Measurements from ENCODE around the gene DNAJB6. TPM values are rescaled to one million over a fixed set of nuclear protein-coding genes. Genes with fewer than 3 reads are reported as not detected.
"Not testable (repeated sequence)": the region's sequence is repeated elsewhere in the genome, so short reads cannot be mapped to it uniquely, and the experiment has no call there.

The DNAJB6 gene
- total RNA-seq, 4 donors from 2014 or later = 63.5 to 125 (median 107) TPM

- intact Hi-C loops (cut with DNase I; ENCODE audit: low total_unique reads) = no loop called here
- no peak for DNase-seq
These were observed 108.0 kb downstream of the DNAJB6 start for GRCh38 chr7:157444843-157445135.

GRCh38 chr7:157445246-157445955 is 108.6 kb downstream of the DNAJB6 start:
- Histone ChIP-seq H3K27me3 (no peaks in the 10 kb centered on the region), H3K27ac (no peak overlapping the region), H3K9me3 (no peaks in the 10 kb centered on the region), H3K36me3 (no peaks in the 10 kb centered on the region), H3K4me1 (no peaks in the 10 kb centered on the region), H3K4me3 (no peak overlapping the region)
- TF ChIP-seq POLR2A (IDR thresholded peaks at IDR 0.05) = no peak
- TF ChIP-seq CTCF (IDR thresholded peaks at IDR 0.05) = no peak
- DNase-seq = no peak
- intact Hi-C loops (cut with DNase I; ENCODE audit: low total_unique reads) = no loop called here

More at GRCh38 chr7:157444843-157445135, 108.0 kb downstream of the DNAJB6 start:
- no peaks in the 10 kb centered on the region for H3K36me3 ChIP-seq
- no peaks in the 10 kb centered on the region for H3K4me1 ChIP-seq
- H3K9me3 ChIP-seq = no peaks in the 10 kb centered on the region
- no peak overlapping the region for H3K27ac ChIP-seq
- no peaks in the 10 kb centered on the region for H3K27me3 ChIP-seq
- TF ChIP-seq CTCF (IDR thresholded peaks at IDR 0.05) (no peak), POLR2A (IDR thresholded peaks at IDR 0.05) (no peak)
- H3K4me3 ChIP-seq = no peak overlapping the region

GRCh38 chr7:157445956-157446295 is 109.1 kb downstream of the DNAJB6 start:
- DNase-seq = no peak

GRCh38 chr7:157446322-157446721 is 109.5 kb downstream of the DNAJB6 start:
- Histone ChIP-seq H3K36me3 (no peaks in the 10 kb centered on the region), H3K4me1 (no peaks in the 10 kb centered on the region), H3K27me3 (no peaks in the 10 kb centered on the region), H3K4me3 (no peak overlapping the region), H3K9me3 (no peaks in the 10 kb centered on the region), H3K27ac (no peak overlapping the region)
- intact Hi-C loops (cut with DNase I; ENCODE audit: low total_unique reads) = no loop called here
- TF ChIP-seq CTCF (IDR thresholded peaks at IDR 0.05) (no peak), POLR2A (IDR thresholded peaks at IDR 0.05) (no peak)
- DNase-seq = no peak

More at GRCh38 chr7:157445956-157446295, 109.1 kb downstream of the DNAJB6 start:
- intact Hi-C loops (cut with DNase I; ENCODE audit: low total_unique reads) = no loop called here
- H3K9me3 ChIP-seq = no peaks in the 10 kb centered on the region
- H3K36me3 ChIP-seq = no peaks in the 10 kb centered on the region
- H3K4me1 ChIP-seq = no peaks in the 10 kb centered on the region
- no peak overlapping the region for H3K27ac ChIP-seq
- TF ChIP-seq CTCF (IDR thresholded peaks at IDR 0.05) (no peak), POLR2A (IDR thresholded peaks at IDR 0.05) (no peak)
- no peak overlapping the region for H3K4me3 ChIP-seq
- no peaks in the 10 kb centered on the region for H3K27me3 ChIP-seq

GRCh38 chr7:157454003-157454402 is 117.2 kb downstream of the DNAJB6 start:
- H3K36me3 ChIP-seq; H3K27ac ChIP-seq; H3K4me3 ChIP-seq; intact Hi-C loops (cut with DNase I; ENCODE audit: low total_unique reads); H3K9me3 ChIP-seq; H3K4me1 ChIP-seq; H3K27me3 ChIP-seq; DNase-seq: not testable (repeated sequence)

Data from uterus (tissue), 4 donors.